Caco-2 (cell line): ENCODE data around the gene FA2H. TPM values are rescaled to one million over a fixed set of nuclear protein-coding genes. Genes with fewer than 3 reads are reported as not detected.

Source experiments
- BruUV-seq: library from RNA; stranded (reverse); fragments of 400-500 nt; replicated peaks from 2 replicates; lab custom pipeline; 2021; lab: Mats Ljungman, UMichigan
- CTCF ChIA-PET: fragments of 300-600 bp; sonication (Branson Sonifier 250); formaldehyde crosslinking; loops from one replicate; lab custom pipeline; 2022; ENCODE audit warnings: antibody characterized with exemption; lab: Charles Lee
- POLR2A ChIA-PET: fragments of 300-600 bp; sonication (Branson Sonifier 250); formaldehyde crosslinking; loops from one replicate; lab custom pipeline; 2022; ENCODE audit warnings: antibody characterized with exemption; lab: Charles Lee
- DNase-seq, 2 experiments: peaks; one replicate each; pipeline versions ENCODE4 v3.0.0 to v3.0.0-alpha.2; 2020 to 2022
- H3K27me3 ChIP-seq: replicated peaks from 2 replicates; pipeline ENCODE4 v1.6.0; 2011; ENCODE audit warnings: low read length; ENCODE audit not compliant: control insufficient read depth, insufficient read depth
- H3K36me3 ChIP-seq: 2 replicates; pipeline ENCODE4 v1.5.1; 2011; ENCODE audit warnings: low read length; ENCODE audit not compliant: control insufficient read depth, insufficient read depth
- H3K4me1 ChIP-seq: fragments of 250-450 bp; sonication (Bioruptor Pico); 2 replicates; pipeline ENCODE4 v1.5.1; 2020; ENCODE audit warnings: mild to moderate bottlenecking
- H3K4me3 ChIP-seq: 2 replicates; pipeline ENCODE4 v1.5.1; 2011; ENCODE audit warnings: low read depth, mild to moderate bottlenecking, control low read depth, low read length
- H3K9me3 ChIP-seq: fragments of 250-450 bp; sonication (Bioruptor Pico); 2 replicates; pipeline ENCODE4 v1.5.1; 2020; ENCODE audit warnings: mild to moderate bottlenecking, moderate library complexity
- H3K27ac Mint-ChIP-seq: one replicate; pipeline ENCODE4 v1.8.0; 2022; ENCODE audit warnings: mixed read lengths; ENCODE audit not compliant: unreplicated experiment
- H3K27me3 Mint-ChIP-seq: one replicate; pipeline ENCODE4 v1.8.0; 2022; ENCODE audit warnings: mixed read lengths; ENCODE audit not compliant: insufficient read depth, unreplicated experiment
- H3K36me3 Mint-ChIP-seq: one replicate; pipeline ENCODE4 v1.8.0; 2022; ENCODE audit warnings: mild to moderate bottlenecking, mixed read lengths; ENCODE audit not compliant: insufficient read depth, unreplicated experiment
- H3K4me1 Mint-ChIP-seq: one replicate; pipeline ENCODE4 v1.8.0; 2022; ENCODE audit warnings: low read depth, mixed read lengths; ENCODE audit not compliant: unreplicated experiment
- H3K4me3 Mint-ChIP-seq: one replicate; pipeline ENCODE4 v1.8.0; 2022; ENCODE audit warnings: mild to moderate bottlenecking, moderate library complexity, mixed read lengths; ENCODE audit not compliant: unreplicated experiment
- H3K9me3 Mint-ChIP-seq: one replicate; pipeline ENCODE4 v1.8.0; 2022; ENCODE audit warnings: mixed read lengths; ENCODE audit not compliant: unreplicated experiment
- CTCF ChIP-seq, 2 experiments: fragments of 200-600 bp in 1 of 2; IDR thresholded peaks; 1 replicate in 1 of 2; 2 replicates in 1 of 2; pipeline versions ENCODE4 v1.5.1 to v1.8.0; 2011 to 2022; ENCODE audit warnings: antibody characterized with exemption in 1 of 2, control low read depth in 1 of 2, inconsistent platforms in 1 of 2, low read depth in 1 of 2, low read length in 1 of 2, mild to moderate bottlenecking in 1 of 2, moderate library complexity in 1 of 2; ENCODE audit not compliant: insufficient read depth in 1 of 2, severe bottlenecking in 1 of 2, unreplicated experiment in 1 of 2
- intact Hi-C: fragments of 100-400 bp; cut with micrococcal nuclease; formaldehyde crosslinking; loops from one replicate; pipeline ENCODE4 v1.10.0; 2022; ENCODE audit not compliant: unreplicated experiment
- total RNA-seq: library from RNA; stranded (reverse); gene quantifications from 2 replicates; pipeline ENCODE4 v1.2.3, GENCODE V29; 2022

The FA2H gene
- total RNA-seq, 1 experiment from 2014 or later: 21.3 TPM

GRCh38 chr16:74745926-74746325 lies 28.7 kb downstream of the FA2H start:
- no peaks in the 10 kb centered on the region for H3K27me3 Mint-ChIP-seq
- H3K27me3 ChIP-seq: no peaks in the 10 kb centered on the region
- intact Hi-C loops: no loop called here
- ChIA-PET CTCF (no interaction called here), POLR2A (no interaction called here)
- no TSS peak for BruUV-seq
- no peak for TF ChIP-seq CTCF (IDR thresholded peaks at IDR 0.05; ENCODE audit: insufficient read depth in 1 of 2, low read depth in 1 of 2, low read length in 1 of 2, severe bottlenecking in 1 of 2, unreplicated experiment in 1 of 2)
- no peak overlapping the region for H3K4me3 Mint-ChIP-seq
- peaks cover 15% of the 10 kb centered on the region for H3K4me1 ChIP-seq
- H3K4me1 Mint-ChIP-seq: no peaks in the 10 kb centered on the region
- no peak overlapping the region for H3K4me3 ChIP-seq
- H3K9me3 Mint-ChIP-seq: no peaks in the 10 kb centered on the region
- H3K9me3 ChIP-seq: no peaks in the 10 kb centered on the region
- DNase-seq: no peak
- no peaks in the 10 kb centered on the region for H3K36me3 ChIP-seq
- H3K27ac Mint-ChIP-seq: no peak overlapping the region
- H3K36me3 Mint-ChIP-seq: peaks cover 7% of the 10 kb centered on the region

- Histone ChIP-seq H3K4me3 (no peak overlapping the region), H3K27me3 (no peaks in the 10 kb centered on the region), H3K36me3 (no peaks in the 10 kb centered on the region), H3K4me1 (peaks cover 15% of the 10 kb centered on the region), H3K9me3 (no peaks in the 10 kb centered on the region)
- ChIA-PET POLR2A (no interaction called here), CTCF (no interaction called here)
- Mint-ChIP-seq H3K36me3 (peaks cover 7% of the 10 kb centered on the region), H3K4me1 (no peaks in the 10 kb centered on the region), H3K4me3 (no peak overlapping the region), H3K27ac (no peak overlapping the region), H3K9me3 (no peaks in the 10 kb centered on the region), H3K27me3 (no peaks in the 10 kb centered on the region)
- no peak for DNase-seq
- TF ChIP-seq CTCF (IDR thresholded peaks at IDR 0.05; ENCODE audit: insufficient read depth in 1 of 2, low read depth in 1 of 2, low read length in 1 of 2, severe bottlenecking in 1 of 2, unreplicated experiment in 1 of 2): no peak
- intact Hi-C loops: no loop called here
- no TSS peak for BruUV-seq
Measured at GRCh38 chr16:74745109-74745615, 29.5 kb downstream of the FA2H start.

GRCh38 chr16:74744566-74744965 lies 30.1 kb downstream of the FA2H start:
- H3K4me3 ChIP-seq: no peak overlapping the region
- TF ChIP-seq CTCF (IDR thresholded peaks at IDR 0.05; ENCODE audit: insufficient read depth in 1 of 2, low read depth in 1 of 2, low read length in 1 of 2, severe bottlenecking in 1 of 2, unreplicated experiment in 1 of 2): no peak
- no peaks in the 10 kb centered on the region for H3K27me3 Mint-ChIP-seq
- DNase-seq: no peak
- no TSS peak for BruUV-seq
- ChIA-PET CTCF (interaction anchor here (1.7 kb wide), 1 partner anchor 30 kb away, joined by 7 read pairs; the partner anchor contains the start of gene FA2H), POLR2A (no interaction called here)
- peaks cover 7% of the 10 kb centered on the region for H3K36me3 Mint-ChIP-seq
- H3K4me3 Mint-ChIP-seq: no peak overlapping the region
- H3K27ac Mint-ChIP-seq: peak overlapping the region; percentile 70
- no peaks in the 10 kb centered on the region for H3K4me1 Mint-ChIP-seq
- no peaks in the 10 kb centered on the region for H3K9me3 ChIP-seq
- no peaks in the 10 kb centered on the region for H3K36me3 ChIP-seq
- intact Hi-C loops: no loop called here
- peaks cover 15% of the 10 kb centered on the region for H3K4me1 ChIP-seq
- no peaks in the 10 kb centered on the region for H3K27me3 ChIP-seq
- H3K9me3 Mint-ChIP-seq: no peaks in the 10 kb centered on the region
